CD4-positive, alpha-beta T cell treated with Interferon alpha-2 for 1 hour (primary cell): Measurements from ENCODE around the gene SH3PXD2A.
A peak's percentile ranks its signal among the peaks of the same experiment; 100 is the strongest.

Source experiments
- DNase-seq, 2 donors: peaks; one replicate each; pipeline ENCODE4 v3.0.0-alpha.2; 2020 to 2022

Gene SH3PXD2A

DNA sequence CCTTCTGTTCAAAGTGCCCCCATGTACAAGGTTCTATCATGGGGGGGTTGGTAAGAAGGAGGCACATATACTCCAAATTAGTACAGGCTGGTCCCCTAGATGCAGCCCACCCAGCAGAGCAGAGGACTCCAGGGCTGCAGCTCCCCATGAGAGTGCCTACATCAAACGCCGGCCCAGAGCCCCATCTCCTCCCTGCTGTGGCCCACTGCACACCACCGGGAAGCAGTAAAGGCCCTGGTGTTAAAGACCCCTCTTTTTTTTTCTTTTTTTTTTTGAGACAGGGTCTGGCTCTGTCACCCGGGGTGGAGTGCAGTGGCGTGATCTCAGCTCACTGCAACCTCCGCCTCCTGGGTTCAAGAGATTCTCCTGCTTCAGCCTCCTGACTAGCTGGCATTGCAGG is 47.4 kb downstream of the SH3PXD2A start:
- DNase-seq = no peak

- no peak for DNase-seq
Measured at GRCh38 chr10:103806395-103807187, 48.8 kb downstream of the SH3PXD2A start.

DNA sequence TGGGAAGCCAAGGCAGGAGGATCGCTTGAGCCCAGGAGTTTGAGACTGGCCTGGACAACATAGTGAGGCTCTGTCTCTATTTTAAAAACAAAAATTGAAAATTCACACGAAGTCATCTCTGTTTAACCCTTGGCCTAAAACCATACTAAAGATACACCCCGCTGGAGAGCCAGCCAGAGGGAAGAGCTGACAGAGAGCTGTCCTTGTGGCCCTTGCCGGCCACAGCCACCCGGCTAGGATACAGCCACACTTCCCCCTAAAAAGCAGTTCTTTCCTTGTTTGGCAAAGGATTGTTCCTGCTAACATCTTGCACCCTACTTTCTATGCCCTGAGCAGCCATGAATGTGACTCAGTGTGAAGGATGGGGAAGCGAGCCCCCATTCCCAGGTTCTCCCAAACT is 49.6 kb downstream of the SH3PXD2A start:
- DNase-seq = no peak

- no peak for DNase-seq
Measured at GRCh38 chr10:103804871-103805270, 50.5 kb downstream of the SH3PXD2A start.

DNA sequence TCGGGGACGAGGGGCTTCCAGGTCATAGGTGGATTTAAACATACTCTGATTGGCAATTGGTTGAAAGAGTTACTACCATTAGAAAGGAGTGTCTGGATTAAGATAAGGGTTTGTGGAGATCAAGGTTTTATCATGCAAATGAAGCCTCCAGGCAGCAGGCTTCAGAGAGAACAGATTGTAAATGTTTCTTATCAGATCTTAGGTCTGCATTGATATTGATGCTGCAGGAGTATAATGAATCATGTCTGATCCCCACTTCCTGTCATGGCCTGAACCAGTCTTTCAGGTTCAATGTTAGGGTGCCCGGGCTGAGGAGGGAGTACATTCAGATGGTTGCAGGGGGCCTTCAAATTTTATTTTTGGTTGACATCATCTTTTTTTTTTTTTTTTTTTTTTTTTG is 51.4 kb downstream of the SH3PXD2A start:
- DNase-seq = peak in 1 of 2 donors; percentile 14

DNA sequence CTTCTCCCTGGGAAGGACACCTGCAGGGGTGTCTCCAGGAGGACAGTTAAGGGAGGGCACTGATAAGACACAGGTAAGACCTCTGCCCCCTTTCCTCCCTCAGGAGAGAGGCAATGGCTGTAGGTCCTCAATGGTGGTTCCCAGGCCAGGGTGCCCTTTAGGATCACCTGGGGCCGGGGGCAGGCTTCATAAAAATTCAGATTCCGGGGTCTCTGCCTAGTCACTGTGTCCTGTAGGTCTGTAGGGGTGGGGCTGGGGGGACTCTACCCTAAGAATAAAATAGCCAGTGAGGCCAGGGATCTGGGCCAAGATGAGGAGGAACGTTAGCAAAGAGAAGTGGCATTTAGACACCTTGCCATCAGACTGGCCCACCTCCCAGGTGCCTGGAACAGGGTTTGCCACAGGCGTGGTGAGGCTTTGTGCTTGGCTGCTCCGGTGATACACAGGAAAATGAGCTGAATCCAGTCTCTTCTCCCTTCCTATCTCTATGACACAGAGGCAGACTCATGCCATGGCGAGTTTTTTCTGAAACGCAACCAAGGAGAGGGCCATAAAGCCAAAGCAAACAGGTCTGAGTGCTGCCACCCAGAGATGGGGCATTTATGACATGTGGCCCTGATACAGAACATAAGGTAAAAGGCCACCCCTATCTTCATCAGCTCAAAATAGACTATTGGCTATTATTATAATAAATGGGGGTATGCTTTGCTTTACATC is 52.6 kb downstream of the SH3PXD2A start:
- no peak for DNase-seq

DNA sequence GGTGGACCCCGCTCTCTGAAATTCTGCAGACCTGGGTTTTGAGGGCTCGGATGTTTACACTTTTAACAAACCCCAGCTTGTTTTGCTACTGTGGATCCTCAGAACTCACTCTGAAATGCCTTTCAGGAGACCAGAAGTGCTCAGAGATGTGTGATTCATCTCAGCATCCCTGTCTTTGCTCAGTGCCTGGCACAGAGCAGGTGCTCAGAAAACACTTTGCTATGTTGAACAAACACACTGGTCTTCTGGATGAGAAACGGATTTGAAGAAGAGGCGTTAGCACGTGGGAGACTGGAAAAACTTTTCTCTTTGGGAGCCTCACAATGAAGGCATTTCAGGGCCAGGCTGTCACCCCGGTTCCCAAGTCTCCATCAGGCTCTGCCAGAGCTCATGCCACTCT is 53.3 kb downstream of the SH3PXD2A start:
- no peak for DNase-seq

- peak; percentile 28 to 55 for DNase-seq
Measured at GRCh38 chr10:103800789-103801540, 54.4 kb downstream of the SH3PXD2A start.

- DNase-seq = no peak
Measured at GRCh38 chr10:103800089-103800488, 55.3 kb downstream of the SH3PXD2A start.

GRCh38 chr10:103799341-103799740 is 56.0 kb downstream of the SH3PXD2A start:
- no peak for DNase-seq

DNA sequence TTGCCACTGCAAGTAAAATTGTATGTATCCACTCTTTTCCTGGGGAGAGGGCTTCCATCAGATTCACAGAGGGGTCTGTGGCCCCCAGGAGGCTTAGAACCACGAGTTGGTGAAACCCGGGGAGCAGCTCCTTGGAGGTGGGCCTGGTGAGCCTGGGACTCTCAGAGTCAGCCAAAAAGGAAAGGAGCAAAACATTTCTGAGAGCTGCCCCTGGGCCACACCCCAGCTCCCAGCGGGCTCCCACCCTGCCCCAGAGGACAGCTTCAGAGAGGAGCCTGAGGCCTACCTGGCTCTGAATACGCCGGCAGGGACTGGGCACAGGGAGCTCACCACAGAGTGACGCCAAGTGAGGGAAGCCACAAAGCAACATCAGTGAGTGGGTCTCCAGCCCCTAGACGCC is 56.9 kb downstream of the SH3PXD2A start:
- DNase-seq = no peak

DNA sequence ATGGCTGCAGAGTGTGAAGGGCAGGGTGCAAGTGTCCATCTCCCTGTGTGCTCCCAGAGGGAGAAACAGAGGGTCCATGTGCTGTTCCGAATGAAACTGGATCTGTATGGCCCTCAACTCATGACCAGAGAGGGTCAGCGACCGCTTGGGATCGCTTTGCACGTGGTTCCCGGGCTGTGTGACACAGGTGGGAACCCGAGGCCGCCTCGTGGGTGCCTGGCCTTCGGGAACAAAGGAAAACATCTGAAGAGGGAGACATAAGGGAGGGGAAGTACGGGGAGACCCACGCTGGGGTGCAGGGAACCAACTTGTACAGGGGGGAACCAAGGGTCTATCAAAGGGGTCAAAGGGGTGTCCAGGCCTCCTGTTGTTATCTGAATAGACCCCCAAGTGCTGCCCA is 57.5 kb downstream of the SH3PXD2A start:
- DNase-seq = no peak

- DNase-seq = no peak
Measured at GRCh38 chr10:103795634-103796270, 59.6 kb downstream of the SH3PXD2A start.

GRCh38 chr10:103794996-103795395 is 60.4 kb downstream of the SH3PXD2A start:
- no peak for DNase-seq

DNA sequence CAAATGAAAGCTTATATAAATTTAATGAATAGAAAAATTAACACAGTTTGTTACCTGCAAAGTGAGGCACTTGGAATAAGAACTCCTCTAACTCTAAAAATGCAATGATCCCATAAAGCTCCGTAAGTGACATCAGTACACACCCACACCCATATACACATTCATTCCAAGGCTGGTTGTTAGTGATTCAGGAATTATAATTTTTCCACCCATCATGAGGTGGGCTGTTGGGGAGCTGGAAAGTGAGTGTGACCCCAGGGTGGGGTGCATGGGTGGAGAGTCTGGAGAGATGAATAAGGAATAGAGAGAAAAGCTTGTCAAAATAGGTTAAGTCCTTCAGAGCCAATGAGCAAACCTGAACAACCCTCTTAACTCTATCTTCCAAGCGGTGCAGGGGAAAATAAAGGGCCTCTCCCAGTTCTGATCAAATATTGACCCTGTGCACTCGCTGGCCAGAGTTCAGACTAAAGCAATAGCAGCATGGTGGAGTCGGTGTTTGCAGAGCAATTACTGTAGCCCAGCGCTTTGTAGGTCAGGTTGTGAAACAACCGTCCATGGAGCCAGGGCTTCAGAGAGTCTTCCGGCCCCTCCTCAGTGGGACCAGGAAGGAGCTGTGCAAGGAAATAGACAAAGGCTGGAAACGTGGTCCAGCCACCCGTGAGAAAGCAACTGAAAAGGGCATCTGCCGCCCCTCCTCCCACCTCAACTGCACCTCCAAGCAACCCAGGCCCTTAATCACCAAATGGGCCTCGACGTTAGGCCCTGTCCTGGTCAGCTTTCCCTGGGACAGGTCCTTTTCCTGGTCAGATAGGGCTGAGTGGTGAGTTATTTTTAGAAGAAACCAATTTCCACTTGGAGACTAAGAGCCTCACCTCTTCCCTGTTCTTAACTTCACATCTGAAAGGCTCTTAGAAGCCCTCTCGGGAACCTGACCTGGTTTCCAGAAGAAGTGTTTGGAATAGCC is 61.2 kb downstream of the SH3PXD2A start:
- DNase-seq = no peak

- DNase-seq = no peak
Measured at GRCh38 chr10:103793429-103793828, 61.9 kb downstream of the SH3PXD2A start.

- DNase-seq = no peak
Measured at GRCh38 chr10:103792547-103792946, 62.8 kb downstream of the SH3PXD2A start.

DNA sequence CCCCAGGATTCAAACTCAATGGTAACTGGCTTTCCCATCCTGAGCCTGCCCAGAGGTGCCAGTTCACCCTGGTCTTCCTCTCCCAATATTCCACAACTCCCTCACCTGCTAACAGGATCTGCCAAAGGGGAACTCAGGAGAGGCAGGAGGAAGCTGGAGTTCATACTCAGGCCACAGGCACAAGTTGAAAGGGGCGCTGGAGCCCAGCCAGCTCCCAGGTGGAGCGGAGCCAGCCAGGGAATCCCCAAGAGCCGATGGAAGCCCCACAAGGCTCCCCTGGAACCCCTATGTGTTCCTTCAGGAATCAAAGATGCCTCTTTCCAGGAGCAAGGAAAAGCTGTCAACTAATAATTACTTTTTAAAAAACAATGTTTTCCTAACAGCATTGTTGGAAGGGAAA is 63.5 kb downstream of the SH3PXD2A start:
- DNase-seq = no peak

DNA sequence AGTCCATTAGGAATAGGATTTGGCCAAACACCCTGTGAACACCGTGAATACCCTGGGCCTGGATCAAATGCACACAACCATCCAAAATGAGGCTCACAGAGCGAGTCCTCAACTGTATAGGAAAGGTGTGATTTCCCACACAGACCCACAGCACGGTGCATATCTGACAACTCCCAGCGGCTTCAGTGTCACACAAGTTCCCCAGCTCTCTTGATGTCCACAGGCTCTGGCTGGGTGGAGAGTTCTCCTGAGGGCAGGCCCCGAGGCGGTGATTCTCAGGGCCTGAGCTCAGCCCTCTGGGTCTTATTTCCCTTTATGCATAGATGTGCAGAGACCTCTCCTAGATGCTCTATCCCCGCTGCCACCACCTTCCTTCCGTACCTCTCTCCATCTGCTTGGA is 64.1 kb downstream of the SH3PXD2A start:
- no peak for DNase-seq

DNA sequence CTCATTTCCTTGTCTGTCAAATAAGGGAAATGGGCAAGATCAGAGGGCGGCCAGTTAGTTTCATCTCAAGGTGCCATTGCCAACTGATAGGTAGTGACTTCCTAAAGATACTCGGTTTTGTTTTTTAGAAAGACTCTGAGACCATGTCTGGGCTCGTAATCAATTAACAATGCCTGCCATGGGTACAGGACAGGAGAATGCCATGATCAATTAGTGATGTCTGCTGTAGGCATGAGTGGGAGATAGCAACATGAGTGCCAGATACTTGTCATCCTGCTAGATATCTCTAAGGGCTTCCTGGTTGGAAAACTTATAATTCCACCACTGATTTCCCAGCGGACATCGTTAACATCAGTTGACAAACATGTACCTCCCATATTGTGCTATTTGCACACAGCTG is 64.8 kb downstream of the SH3PXD2A start:
- no peak for DNase-seq

DNA sequence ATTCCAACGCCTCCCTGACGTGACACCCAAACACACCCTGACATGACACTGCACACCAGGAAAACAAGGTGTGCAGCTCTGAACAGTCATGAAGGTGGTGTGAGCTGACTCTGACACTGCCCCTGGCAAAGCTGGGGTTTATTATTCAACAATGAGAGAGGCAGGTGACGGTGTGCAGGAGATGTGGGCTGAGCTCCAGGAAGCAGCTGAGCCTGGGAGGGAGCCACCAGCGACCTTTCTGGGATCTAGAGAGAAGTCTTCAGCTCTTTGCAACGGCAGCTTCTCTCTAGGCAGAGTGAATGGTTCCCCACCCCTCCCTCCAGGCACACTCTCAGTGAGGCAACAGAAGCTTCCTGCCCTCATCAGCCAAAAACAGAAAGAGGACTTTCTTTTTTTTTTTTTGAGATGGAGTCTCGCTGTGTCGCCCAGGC is 65.6 kb downstream of the SH3PXD2A start:
- no peak for DNase-seq

GRCh38 chr10:103789161-103789560 is 66.2 kb downstream of the SH3PXD2A start:
- DNase-seq = no peak
